Measurements from ENCODE around the gene KMT2B. TPM values are rescaled to one million over a fixed set of nuclear protein-coding genes. Genes with fewer than 3 reads are reported as not detected.
"Not testable (repeated sequence)": the region's sequence is repeated elsewhere in the genome, so short reads cannot be mapped to it uniquely, and the experiment has no call there.

The KMT2B gene
- total RNA-seq, 1 experiment from 2014 or later: 10.8 TPM

DNA sequence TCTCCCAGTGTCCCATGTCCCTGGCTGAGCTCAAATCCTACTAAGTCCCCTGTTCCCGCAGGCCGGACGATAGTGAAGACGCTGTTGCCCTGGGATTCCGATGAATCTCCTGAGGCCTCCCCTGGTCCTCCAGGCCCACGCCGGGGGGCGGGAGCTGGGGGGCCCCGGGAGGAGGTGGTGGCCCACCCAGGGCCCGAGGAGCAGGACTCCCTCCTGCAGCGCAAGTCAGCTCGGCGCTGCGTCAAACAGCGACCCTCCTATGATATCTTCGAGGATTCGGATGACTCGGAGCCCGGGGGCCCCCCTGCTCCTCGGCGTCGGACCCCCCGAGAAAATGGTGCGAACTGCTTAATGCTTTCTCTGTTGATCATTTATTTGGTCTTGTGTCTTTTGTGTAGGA, 5.9 kb downstream of the KMT2B start:
- Histone ChIP-seq H3K9me2 (replicated peaks; ENCODE audit: low read length) (no peaks in the 10 kb centered on the region), H3K4me1 (ENCODE audit: insufficient read depth, low read length) (peaks cover 6% of the 10 kb centered on the region; the same call in 1 of the 2 replicates), H3K9me3 (ENCODE audit: low read length) (no peaks in the 10 kb centered on the region), H3K9ac (ENCODE audit: low read length) (no peak overlapping the region), H3K27ac (ENCODE audit: low read length) (no peak overlapping the region), H3K27me3 (ENCODE audit: low read length) (no peaks in the 10 kb centered on the region), H3K4me3 (ENCODE audit: low read length) (no peak overlapping the region), H3K36me3 (ENCODE audit: low read depth, low read length) (peaks cover 5% of the 10 kb centered on the region), H4K20me1 (ENCODE audit: low read length) (0 out of 2 replicates have a peak, but pooled peaks cover 3% of the 10 kb centered on the region), H2AFZ (ENCODE audit: low read length) (no peak overlapping the region), H3K79me2 (ENCODE audit: low read length) (peaks cover 16% of the 10 kb centered on the region), H3K4me2 (ENCODE audit: low read length) (no peak overlapping the region), H3F3A (ENCODE audit: low read length, unreplicated experiment) (no peaks in the 10 kb centered on the region)
- ATAC-seq (no peak), DNase-seq (no peak)
- ChIA-PET CTCF (no interaction called here), POLR2A (ENCODE audit: unreplicated experiment) (no interaction called here)
- no TSS peak for BruUV-seq (replicated peaks)
- TF ChIP-seq CTCF (conservative IDR thresholded peaks at IDR 0.05; ENCODE audit: low read depth, low read length): no peak
- TF ChIP-seq EZH2 (IDR thresholded peaks at IDR 0.05; ENCODE audit: low read length, unreplicated experiment): no peak
- no peak for TF ChIP-seq EZH2phosphoT487 (IDR thresholded peaks at IDR 0.05; ENCODE audit: borderline replicate concordance, low read length)
- intact Hi-C loops (cut with micrococcal nuclease): no loop called here

GRCh38 chr19:35724132-35724531, 6.3 kb downstream of the KMT2B start:
- POLR2A ChIA-PET (ENCODE audit: unreplicated experiment); H3K36me3 ChIP-seq (ENCODE audit: low read depth, low read length); BruUV-seq (replicated peaks): not testable (repeated sequence)

DNA sequence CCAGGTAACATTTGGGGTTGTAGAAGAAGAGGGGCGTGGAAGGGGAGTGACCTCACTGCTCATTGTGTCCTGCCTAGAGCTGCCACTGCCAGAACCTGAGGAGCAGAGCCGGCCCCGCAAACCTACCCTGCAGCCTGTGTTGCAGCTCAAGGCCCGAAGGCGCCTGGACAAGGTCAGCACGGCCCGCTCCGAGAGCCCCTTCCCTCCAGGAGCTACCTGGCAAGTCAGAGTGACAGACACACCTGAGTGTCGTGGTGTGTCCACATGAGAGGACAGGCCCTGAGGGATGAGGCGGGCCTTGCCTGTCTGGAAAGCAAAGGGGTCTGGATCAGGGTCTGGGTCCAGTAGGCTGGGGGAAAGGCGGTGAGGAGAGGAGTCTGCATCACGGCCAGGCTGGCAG, 6.8 kb downstream of the KMT2B start:
- no peak overlapping the region for H3K4me3 ChIP-seq (ENCODE audit: low read length)
- no peak for TF ChIP-seq EZH2 (IDR thresholded peaks at IDR 0.05; ENCODE audit: low read length, unreplicated experiment)
- no peak for TF ChIP-seq EZH2phosphoT487 (IDR thresholded peaks at IDR 0.05; ENCODE audit: borderline replicate concordance, low read length)
- TF ChIP-seq CTCF (conservative IDR thresholded peaks at IDR 0.05; ENCODE audit: low read depth, low read length): no peak
- 0 out of 2 replicates have a peak, but pooled peaks cover under 1% of the 10 kb centered on the region for H3K4me1 ChIP-seq (ENCODE audit: insufficient read depth, low read length)
- no peak overlapping the region for H3K27ac ChIP-seq (ENCODE audit: low read length)
- H4K20me1 ChIP-seq (ENCODE audit: low read length): 0 out of 2 replicates have a peak, but pooled peaks cover 3% of the 10 kb centered on the region
- peaks cover 7% of the 10 kb centered on the region for H3K79me2 ChIP-seq (ENCODE audit: low read length)
- CTCF ChIA-PET: no interaction called here
- H2AFZ ChIP-seq (ENCODE audit: low read length): no peak overlapping the region
- H3F3A ChIP-seq (ENCODE audit: low read length, unreplicated experiment): no peaks in the 10 kb centered on the region
- no peaks in the 10 kb centered on the region for H3K27me3 ChIP-seq (ENCODE audit: low read length)
- no peak overlapping the region for H3K4me2 ChIP-seq (ENCODE audit: low read length)
- H3K9me3 ChIP-seq (ENCODE audit: low read length): no peaks in the 10 kb centered on the region
- no peak overlapping the region for H3K9ac ChIP-seq (ENCODE audit: low read length)
- intact Hi-C loops (cut with micrococcal nuclease): no loop called here
- DNase-seq (no peak), ATAC-seq (no peak)
- no peaks in the 10 kb centered on the region for H3K9me2 ChIP-seq (replicated peaks; ENCODE audit: low read length)
- no TSS peak for BruUV-seq (replicated peaks)
- POLR2A ChIA-PET (ENCODE audit: unreplicated experiment): no interaction called here
- peaks cover 5% of the 10 kb centered on the region for H3K36me3 ChIP-seq (ENCODE audit: low read depth, low read length)

More at GRCh38 chr19:35724132-35724531, 6.3 kb downstream of the KMT2B start:
- intact Hi-C loops (cut with micrococcal nuclease); H4K20me1 ChIP-seq (ENCODE audit: low read length); H3K27ac ChIP-seq (ENCODE audit: low read length); H3K4me2 ChIP-seq (ENCODE audit: low read length); H3K9me2 ChIP-seq (replicated peaks; ENCODE audit: low read length); DNase-seq; H3F3A ChIP-seq (ENCODE audit: low read length, unreplicated experiment); CTCF ChIA-PET; H3K27me3 ChIP-seq (ENCODE audit: low read length); H3K4me3 ChIP-seq (ENCODE audit: low read length); ATAC-seq; H3K9me3 ChIP-seq (ENCODE audit: low read length); H2AFZ ChIP-seq (ENCODE audit: low read length); H3K4me1 ChIP-seq (ENCODE audit: insufficient read depth, low read length); H3K9ac ChIP-seq (ENCODE audit: low read length): not testable (repeated sequence)
- peaks cover 12% of the 10 kb centered on the region for H3K79me2 ChIP-seq (ENCODE audit: low read length)

All from PC-3 (cell line).